ENCODE measurements around the gene ANTXRL.
"Not testable (repeated sequence)": the region's sequence is repeated elsewhere in the genome, so short reads cannot be mapped to it uniquely, and the experiment has no call there.

Gene ANTXRL

DNA sequence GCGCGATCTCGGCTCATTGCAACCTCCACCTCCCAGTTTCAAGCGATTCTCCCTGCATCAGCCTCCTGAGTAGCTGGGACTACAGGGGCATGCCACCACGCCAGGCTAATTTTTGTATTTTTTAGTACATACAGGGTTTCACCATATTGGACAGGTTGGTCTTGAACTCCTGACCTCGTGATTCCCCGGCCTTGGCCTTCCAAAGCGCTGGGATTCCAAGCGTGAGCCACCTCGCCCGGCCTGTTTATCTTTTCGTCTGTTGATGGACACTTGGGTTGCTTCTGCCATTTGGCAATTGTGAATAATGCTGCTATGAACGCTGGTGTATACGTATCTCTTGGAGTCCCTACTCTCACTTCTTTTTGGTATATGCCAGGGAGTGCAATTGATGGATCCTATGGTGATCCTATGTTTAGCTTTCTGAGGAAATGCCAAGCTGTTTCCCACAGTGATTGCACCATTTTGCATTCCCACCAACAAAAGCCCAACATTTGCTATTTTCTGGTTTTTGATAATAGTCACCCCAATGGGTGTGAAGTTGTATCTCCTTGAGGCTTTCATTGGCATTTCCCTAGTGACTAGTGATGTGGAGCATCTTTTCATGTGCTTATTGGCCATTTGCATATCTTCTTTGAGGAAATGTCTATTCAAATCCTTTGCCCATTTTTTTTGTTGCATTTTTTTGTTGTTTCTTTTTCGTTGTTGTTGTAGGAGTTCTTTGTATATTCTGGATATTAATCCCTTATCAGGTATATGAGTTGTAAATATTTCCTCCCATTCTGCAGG is 3.5 kb downstream of the ANTXRL start:
- H3K9me3 ChIP-seq (ENCODE audit: control insufficient read depth in 2 of 2, low read length in 2 of 2), result no peaks in the 10 kb centered on the region
- peaks cover 0 to 4% of the 10 kb centered on the region in 2 donors for H3K4me1 ChIP-seq (ENCODE audit: control insufficient read depth in 2 of 2, insufficient read depth in 2 of 2, low read length in 2 of 2)
- no peaks in the 10 kb centered on the region for H3K36me3 ChIP-seq (ENCODE audit: control insufficient read depth in 2 of 2, insufficient read depth in 2 of 2, low read length in 2 of 2)
- no peak overlapping the region for H3K4me3 ChIP-seq (ENCODE audit: low read length in 2 of 2)
- no peak overlapping the region for H3K27ac ChIP-seq (ENCODE audit: low read depth in 2 of 2, low read length in 2 of 2)
- no peak overlapping the region for H3K9ac ChIP-seq (ENCODE audit: low read depth in 1 of 2, low read length in 2 of 2)
- no peaks in the 10 kb centered on the region for H3K27me3 ChIP-seq (ENCODE audit: control insufficient read depth in 2 of 2, insufficient read depth in 2 of 2, low read length in 2 of 2)

DNA sequence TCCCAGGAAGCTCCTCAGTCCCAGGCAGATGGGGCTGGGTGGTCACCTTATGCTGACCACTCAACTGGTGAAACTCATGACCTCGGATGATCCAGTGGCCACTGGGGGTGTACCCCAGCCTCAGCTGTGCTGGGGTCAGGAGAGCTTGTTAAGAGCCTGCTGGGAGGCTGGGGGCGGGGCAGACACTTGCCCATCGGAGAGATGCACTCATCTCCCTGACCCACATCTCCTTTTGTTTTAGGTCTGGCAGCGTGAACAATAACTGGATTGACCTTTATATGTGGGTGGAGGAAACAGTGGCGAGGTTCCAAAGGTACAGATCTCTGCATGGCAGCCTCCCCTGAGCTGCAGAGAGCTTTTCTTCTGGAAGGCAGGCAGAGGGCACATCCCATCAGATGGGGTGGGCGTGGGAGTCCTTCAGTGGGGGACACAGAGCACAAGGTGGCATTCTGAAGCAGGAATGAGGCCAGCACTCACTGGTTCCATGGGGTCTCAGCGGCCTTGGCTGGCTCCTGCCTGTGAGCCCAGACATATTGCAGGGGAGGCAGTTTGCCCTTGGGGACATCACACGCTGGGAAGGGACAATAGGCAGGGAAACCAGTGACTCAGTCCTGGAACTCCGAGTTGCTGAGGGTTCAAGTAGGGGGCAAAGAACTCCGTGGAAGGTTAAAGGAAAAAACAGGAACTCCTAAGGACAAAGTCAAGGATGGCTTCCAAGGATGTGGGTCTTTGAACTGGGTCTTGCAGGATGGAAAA is 5.2 kb downstream of the ANTXRL start:
- peaks cover 0 to 3% of the 10 kb centered on the region in 2 donors for H3K4me1 ChIP-seq (ENCODE audit: control insufficient read depth in 2 of 2, insufficient read depth in 2 of 2, low read length in 2 of 2)
- H3K36me3 ChIP-seq (ENCODE audit: control insufficient read depth in 2 of 2, insufficient read depth in 2 of 2, low read length in 2 of 2), result no peaks in the 10 kb centered on the region
- no peak overlapping the region for H3K4me3 ChIP-seq (ENCODE audit: low read length in 2 of 2)
- H3K27me3 ChIP-seq (ENCODE audit: control insufficient read depth in 2 of 2, insufficient read depth in 2 of 2, low read length in 2 of 2), result no peaks in the 10 kb centered on the region
- H3K9me3 ChIP-seq (ENCODE audit: control insufficient read depth in 2 of 2, low read length in 2 of 2), result no peaks in the 10 kb centered on the region
- H3K27ac ChIP-seq (ENCODE audit: low read depth in 2 of 2, low read length in 2 of 2), result no peak overlapping the region
- no peak overlapping the region for H3K9ac ChIP-seq (ENCODE audit: low read depth in 1 of 2, low read length in 2 of 2)

DNA sequence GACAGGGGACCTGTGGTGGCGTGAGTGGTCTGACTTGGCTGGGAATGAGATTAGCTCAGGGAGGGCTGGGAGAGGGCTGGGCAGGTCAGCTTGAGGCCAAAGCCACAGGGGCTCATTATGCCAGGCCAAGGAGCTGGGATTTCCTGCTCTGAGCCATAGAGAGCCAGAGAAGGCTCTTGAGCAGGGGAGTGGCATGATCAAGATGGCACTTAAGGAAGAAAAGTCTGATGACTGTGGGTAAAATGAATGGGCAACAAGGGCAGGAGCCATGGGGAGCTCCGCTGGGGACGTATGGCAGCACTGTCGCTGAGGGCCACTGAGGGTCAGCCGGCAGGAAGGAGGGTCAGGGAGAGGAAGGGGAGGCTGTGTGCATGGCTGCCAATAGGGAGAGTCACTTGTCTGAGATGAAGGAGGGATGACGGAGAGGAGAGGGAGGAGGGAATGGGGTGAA is 5.8 kb downstream of the ANTXRL start:
- Histone ChIP-seq H3K27me3 (ENCODE audit: control insufficient read depth in 2 of 2, insufficient read depth in 2 of 2, low read length in 2 of 2) (no peaks in the 10 kb centered on the region), H3K36me3 (ENCODE audit: control insufficient read depth in 2 of 2, insufficient read depth in 2 of 2, low read length in 2 of 2) (no peaks in the 10 kb centered on the region), H3K9ac (ENCODE audit: low read depth in 1 of 2, low read length in 2 of 2) (no peak overlapping the region), H3K4me1 (ENCODE audit: control insufficient read depth in 2 of 2, insufficient read depth in 2 of 2, low read length in 2 of 2) (peaks cover 0 to 3% of the 10 kb centered on the region in 2 donors), H3K27ac (ENCODE audit: low read depth in 2 of 2, low read length in 2 of 2) (no peak overlapping the region), H3K4me3 (ENCODE audit: low read length in 2 of 2) (no peak overlapping the region), H3K9me3 (ENCODE audit: control insufficient read depth in 2 of 2, low read length in 2 of 2) (no peaks in the 10 kb centered on the region)

DNA sequence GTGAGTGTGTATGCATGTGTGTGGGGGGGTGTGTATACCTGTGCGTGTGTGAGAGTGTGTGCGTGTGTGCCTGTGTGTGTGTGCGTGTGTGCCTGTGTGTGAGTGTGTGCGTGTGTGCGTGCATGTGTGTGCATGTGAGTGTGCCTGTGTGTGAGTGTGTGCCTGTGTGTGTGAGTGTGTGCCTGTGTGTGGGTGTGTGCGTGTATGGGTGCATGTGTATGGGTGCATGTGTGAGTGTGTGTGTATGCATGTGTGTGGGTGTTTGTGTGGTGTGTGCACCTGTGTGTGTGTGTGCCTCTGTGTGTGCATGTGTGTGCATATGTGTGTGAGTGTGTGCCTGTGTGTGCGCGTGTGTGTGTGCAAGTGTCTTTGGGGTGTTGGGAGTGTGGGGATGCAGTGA is 6.4 kb downstream of the ANTXRL start:
- H3K9ac ChIP-seq (ENCODE audit: low read depth in 1 of 2, low read length in 2 of 2), result no peak overlapping the region
- peaks cover 0 to 3% of the 10 kb centered on the region in 2 donors for H3K4me1 ChIP-seq (ENCODE audit: control insufficient read depth in 2 of 2, insufficient read depth in 2 of 2, low read length in 2 of 2)
- H3K27me3 ChIP-seq (ENCODE audit: control insufficient read depth in 2 of 2, insufficient read depth in 2 of 2, low read length in 2 of 2), result no peaks in the 10 kb centered on the region
- no peaks in the 10 kb centered on the region for H3K36me3 ChIP-seq (ENCODE audit: control insufficient read depth in 2 of 2, insufficient read depth in 2 of 2, low read length in 2 of 2)
- H3K4me3 ChIP-seq (ENCODE audit: low read length in 2 of 2), result no peak overlapping the region
- H3K9me3 ChIP-seq (ENCODE audit: control insufficient read depth in 2 of 2, low read length in 2 of 2), result no peaks in the 10 kb centered on the region
- no peak overlapping the region for H3K27ac ChIP-seq (ENCODE audit: low read depth in 2 of 2, low read length in 2 of 2)

DNA sequence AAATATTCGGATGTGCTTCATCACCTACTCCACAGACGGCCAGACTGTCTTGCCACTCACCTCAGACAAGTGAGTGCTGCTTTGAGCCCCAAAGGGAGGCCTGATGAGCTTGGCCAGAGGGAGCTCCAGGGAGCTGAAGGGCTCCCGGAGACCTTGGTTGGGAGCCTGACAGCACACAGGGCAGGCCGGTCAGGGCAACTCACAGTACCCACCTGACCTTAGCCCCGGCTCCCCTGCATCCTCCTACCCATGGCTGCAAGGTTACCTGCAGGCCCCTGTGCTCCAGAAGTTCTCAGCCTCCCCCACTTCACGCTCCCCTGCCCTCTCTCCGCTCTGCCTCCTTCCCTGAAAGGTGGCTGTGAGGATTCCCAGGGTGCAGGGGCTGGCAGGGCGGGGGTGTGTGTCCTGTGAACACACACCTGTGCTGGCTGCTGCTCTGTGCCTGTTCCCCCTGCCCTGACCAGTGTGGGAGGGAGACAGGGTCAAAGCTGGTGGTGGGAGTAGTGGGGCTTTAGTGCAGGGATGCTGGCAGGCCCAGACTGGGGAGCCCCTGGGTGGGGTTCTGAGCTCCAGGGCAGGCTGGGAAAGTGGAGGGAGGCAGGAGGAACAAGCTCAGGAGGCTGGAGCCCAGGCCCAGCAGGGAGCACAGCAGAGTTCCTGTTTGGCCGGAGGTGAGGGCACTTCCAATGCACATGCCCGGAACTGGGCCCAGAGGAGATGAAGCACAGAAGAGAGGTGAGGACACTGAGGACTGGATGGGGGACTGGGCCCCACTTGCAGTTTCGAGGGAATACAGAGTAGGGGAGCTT is 7.2 kb downstream of the ANTXRL start:
- no peaks in the 10 kb centered on the region for H3K9me3 ChIP-seq (ENCODE audit: control insufficient read depth in 2 of 2, low read length in 2 of 2)

GRCh38 chr10:46294641-46295220 is 7.9 kb downstream of the ANTXRL start:
- Histone ChIP-seq H3K4me3 (ENCODE audit: low read length in 2 of 2) (no peak overlapping the region), H3K9ac (ENCODE audit: low read depth in 1 of 2, low read length in 2 of 2) (no peak overlapping the region), H3K4me1 (ENCODE audit: control insufficient read depth in 2 of 2, insufficient read depth in 2 of 2, low read length in 2 of 2) (peaks cover 0 to 3% of the 10 kb centered on the region in 2 donors), H3K9me3 (ENCODE audit: control insufficient read depth in 2 of 2, low read length in 2 of 2) (no peaks in the 10 kb centered on the region), H3K27me3 (ENCODE audit: control insufficient read depth in 2 of 2, insufficient read depth in 2 of 2, low read length in 2 of 2) (no peaks in the 10 kb centered on the region), H3K27ac (ENCODE audit: low read depth in 2 of 2, low read length in 2 of 2) (no peak overlapping the region), H3K36me3 (ENCODE audit: control insufficient read depth in 2 of 2, insufficient read depth in 2 of 2, low read length in 2 of 2) (no peaks in the 10 kb centered on the region)

More for the DNA sequence above, 7.2 kb downstream of the ANTXRL start:
- Histone ChIP-seq H3K9ac (ENCODE audit: low read depth in 1 of 2, low read length in 2 of 2) (no peak overlapping the region), H3K4me1 (ENCODE audit: control insufficient read depth in 2 of 2, insufficient read depth in 2 of 2, low read length in 2 of 2) (peaks cover 0 to 3% of the 10 kb centered on the region in 2 donors), H3K27me3 (ENCODE audit: control insufficient read depth in 2 of 2, insufficient read depth in 2 of 2, low read length in 2 of 2) (no peaks in the 10 kb centered on the region), H3K36me3 (ENCODE audit: control insufficient read depth in 2 of 2, insufficient read depth in 2 of 2, low read length in 2 of 2) (no peaks in the 10 kb centered on the region), H3K27ac (ENCODE audit: low read depth in 2 of 2, low read length in 2 of 2) (no peak overlapping the region), H3K4me3 (ENCODE audit: low read length in 2 of 2) (no peak overlapping the region)

GRCh38 chr10:46295350-46296010 is 8.7 kb downstream of the ANTXRL start:
- H3K27ac ChIP-seq (ENCODE audit: low read depth in 2 of 2, low read length in 2 of 2); H3K36me3 ChIP-seq (ENCODE audit: control insufficient read depth in 2 of 2, insufficient read depth in 2 of 2, low read length in 2 of 2); H3K9ac ChIP-seq (ENCODE audit: low read depth in 1 of 2, low read length in 2 of 2); H3K27me3 ChIP-seq (ENCODE audit: control insufficient read depth in 2 of 2, insufficient read depth in 2 of 2, low read length in 2 of 2); H3K9me3 ChIP-seq (ENCODE audit: control insufficient read depth in 2 of 2, low read length in 2 of 2); H3K4me1 ChIP-seq (ENCODE audit: control insufficient read depth in 2 of 2, insufficient read depth in 2 of 2, low read length in 2 of 2); H3K4me3 ChIP-seq (ENCODE audit: low read length in 2 of 2): not testable (repeated sequence)

DNA sequence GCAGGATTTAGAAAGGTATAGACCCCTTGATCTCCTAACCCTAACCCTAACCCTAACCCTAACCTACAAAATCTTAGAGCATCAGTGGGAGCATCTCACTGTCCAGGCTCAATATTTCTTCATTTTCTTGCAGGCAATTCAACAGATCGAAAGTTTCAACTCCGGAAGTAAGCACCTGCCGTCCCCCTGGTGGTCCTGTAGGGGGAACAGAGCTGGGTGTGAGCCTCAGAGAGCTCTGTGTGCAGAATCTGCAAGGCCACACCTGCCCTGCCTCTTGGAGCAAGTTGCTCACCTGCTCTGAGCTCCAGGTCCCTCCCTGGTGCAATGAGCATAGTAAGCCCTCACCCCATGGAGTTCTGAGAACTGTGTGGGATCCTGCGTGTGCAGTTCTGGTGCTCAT is 9.3 kb downstream of the ANTXRL start:
- H3K4me3 ChIP-seq (ENCODE audit: low read length in 2 of 2); H3K9ac ChIP-seq (ENCODE audit: low read depth in 1 of 2, low read length in 2 of 2); H3K27ac ChIP-seq (ENCODE audit: low read depth in 2 of 2, low read length in 2 of 2); H3K4me1 ChIP-seq (ENCODE audit: control insufficient read depth in 2 of 2, insufficient read depth in 2 of 2, low read length in 2 of 2); H3K27me3 ChIP-seq (ENCODE audit: control insufficient read depth in 2 of 2, insufficient read depth in 2 of 2, low read length in 2 of 2); H3K36me3 ChIP-seq (ENCODE audit: control insufficient read depth in 2 of 2, insufficient read depth in 2 of 2, low read length in 2 of 2); H3K9me3 ChIP-seq (ENCODE audit: control insufficient read depth in 2 of 2, low read length in 2 of 2): not testable (repeated sequence)

DNA sequence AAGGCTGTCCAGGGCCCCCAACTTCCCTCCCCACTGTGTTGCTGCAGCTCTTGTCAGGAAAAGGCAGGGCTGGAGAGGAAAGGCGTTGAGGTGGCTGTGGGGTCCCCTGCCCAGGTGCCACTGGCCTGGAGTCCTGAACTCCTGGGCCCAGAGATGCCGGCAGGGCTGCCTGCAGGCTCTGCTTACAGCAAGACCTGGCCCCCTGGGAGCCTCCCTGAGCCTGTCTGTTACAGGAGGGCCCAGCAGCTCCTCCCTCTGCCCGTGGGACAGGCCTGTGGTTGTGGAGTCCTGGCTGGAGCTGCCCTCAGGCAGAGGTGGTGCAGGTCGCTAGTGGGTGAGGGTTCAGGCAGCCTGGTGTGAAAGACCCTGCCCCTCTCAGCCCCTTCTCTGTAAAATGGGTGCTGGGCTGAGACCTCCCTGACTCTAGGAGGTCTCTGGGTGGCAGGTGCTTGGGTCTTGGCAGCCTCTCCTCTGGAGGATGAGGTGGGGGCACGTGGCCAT is 9.9 kb downstream of the ANTXRL start:
- H3K4me1 ChIP-seq (ENCODE audit: control insufficient read depth in 2 of 2, insufficient read depth in 2 of 2, low read length in 2 of 2), result peaks cover 0 to 3% of the 10 kb centered on the region in 2 donors
- H3K36me3 ChIP-seq (ENCODE audit: control insufficient read depth in 2 of 2, insufficient read depth in 2 of 2, low read length in 2 of 2), result no peaks in the 10 kb centered on the region
- no peak overlapping the region for H3K27ac ChIP-seq (ENCODE audit: low read depth in 2 of 2, low read length in 2 of 2)
- no peak overlapping the region for H3K9ac ChIP-seq (ENCODE audit: low read depth in 1 of 2, low read length in 2 of 2)
- no peaks in the 10 kb centered on the region for H3K9me3 ChIP-seq (ENCODE audit: control insufficient read depth in 2 of 2, low read length in 2 of 2)
- H3K27me3 ChIP-seq (ENCODE audit: control insufficient read depth in 2 of 2, insufficient read depth in 2 of 2, low read length in 2 of 2), result no peaks in the 10 kb centered on the region
- H3K4me3 ChIP-seq (ENCODE audit: low read length in 2 of 2), result no peak overlapping the region
